NCI-H146 treated with DMSO at 0.1 percent for 48 hours (cell line): Measurements from ENCODE around the gene PTN.
"Not testable (repeated sequence)": the region's sequence is repeated elsewhere in the genome, so short reads cannot be mapped to it uniquely, and the experiment has no call there.

ENCODE experiments used
- DNase-seq: peaks from one replicate; lab custom pipeline; 2025; ENCODE audit not compliant: unreplicated experiment; lab: John Stamatoyannopoulos, UW

PTN gene

DNA sequence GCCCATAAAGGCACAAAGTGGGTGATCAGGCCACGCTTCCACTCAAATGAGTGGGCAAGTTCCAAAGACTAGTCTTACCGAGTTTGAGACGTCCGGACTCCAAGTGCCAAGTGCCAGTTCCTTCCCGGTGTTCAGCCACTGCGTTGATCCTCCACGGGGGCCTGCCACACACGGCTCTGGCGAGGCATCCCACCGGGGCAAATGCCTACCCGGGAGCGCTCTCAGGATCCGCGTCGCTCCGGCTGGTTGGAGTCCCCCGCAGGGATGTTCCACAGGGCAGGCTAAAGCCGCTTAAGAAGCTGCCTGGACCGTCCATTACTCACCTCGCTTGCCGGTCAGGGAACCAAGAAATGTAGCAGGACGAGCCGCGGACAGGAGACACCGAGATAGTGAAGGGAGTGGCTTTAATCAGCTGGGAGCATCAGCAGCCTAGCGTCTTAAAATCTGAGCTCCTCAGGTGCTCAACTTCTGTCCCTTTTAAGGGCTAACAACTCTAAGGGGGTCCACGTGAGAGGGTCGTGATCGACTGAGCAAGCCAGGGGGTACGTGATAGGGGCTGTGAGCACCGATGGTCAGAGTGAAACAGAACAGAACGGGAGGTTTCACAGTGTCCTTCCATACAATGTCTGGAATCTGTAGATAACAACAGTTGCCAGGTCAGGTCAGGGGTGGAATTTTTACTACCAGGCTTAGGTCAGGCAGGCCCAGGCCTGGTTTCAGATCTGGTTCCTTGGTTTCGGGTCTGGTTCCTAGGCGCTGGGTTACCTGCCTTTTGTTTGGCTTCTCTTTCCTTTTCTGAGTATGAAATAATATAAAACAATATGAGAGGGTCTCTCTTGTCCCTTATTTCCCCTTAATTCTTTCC lies 75.3 kb downstream of the PTN start:
- DNase-seq, result not testable (repeated sequence)

DNA sequence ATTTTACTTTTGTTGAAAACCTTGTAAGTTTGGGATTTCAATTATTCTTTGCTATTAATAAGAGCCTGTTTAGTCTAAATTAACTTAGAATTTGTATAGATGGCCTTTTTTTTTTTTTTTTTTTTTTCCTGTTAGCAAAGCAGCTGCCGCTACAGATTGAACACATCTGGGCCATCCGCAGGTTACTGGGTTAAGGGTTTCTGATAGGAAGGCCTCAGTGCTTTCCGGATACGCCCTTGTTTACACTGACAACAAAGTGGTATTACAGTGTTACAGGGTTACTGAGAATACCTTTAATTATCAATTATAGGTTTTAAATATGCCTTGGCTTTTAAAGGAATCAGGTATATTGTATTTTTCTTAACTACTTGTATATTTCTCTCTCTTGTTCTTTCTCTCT lies 76.8 kb downstream of the PTN start:
- no peak for DNase-seq

DNA sequence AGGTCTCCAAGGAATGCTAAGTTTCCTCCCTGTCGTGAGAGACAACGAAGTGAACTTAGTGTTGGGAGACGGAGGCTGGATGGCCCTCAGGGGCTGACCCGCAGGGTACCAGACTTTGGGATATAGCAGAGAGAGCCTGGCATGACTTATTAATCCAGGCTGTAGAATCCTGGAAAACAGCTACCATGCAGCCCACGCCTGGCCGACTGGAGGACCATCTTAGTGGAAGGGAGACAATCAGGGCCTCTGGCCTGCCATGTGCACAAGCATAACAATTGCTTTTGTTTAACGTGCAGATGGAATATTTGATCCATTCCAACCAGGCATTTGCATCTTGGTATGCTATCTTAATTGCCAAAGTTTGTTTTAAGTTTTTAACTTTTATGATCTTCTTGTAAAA lies 78.1 kb downstream of the PTN start:
- not testable (repeated sequence) for DNase-seq

DNA sequence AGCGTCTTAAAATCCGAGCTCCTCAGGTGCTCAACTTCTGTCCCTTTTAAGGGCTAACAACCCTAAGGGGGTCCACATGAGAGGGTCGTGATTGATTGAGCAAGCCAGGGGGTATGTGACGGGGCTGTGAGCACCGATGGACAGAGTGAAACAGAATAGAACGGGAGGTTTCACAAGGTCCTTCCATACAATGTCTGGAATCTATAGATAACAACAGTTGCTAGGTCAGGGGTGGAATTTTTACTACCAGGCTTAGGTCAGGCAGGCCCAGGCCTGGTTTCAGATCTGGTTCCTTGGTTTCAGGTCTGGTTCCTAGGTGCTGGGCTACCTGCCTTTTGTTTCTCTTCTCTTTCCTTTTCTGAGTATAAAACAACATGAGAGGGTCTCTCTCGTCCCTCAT lies 80.9 kb downstream of the PTN start:
- DNase-seq, result no peak

DNA sequence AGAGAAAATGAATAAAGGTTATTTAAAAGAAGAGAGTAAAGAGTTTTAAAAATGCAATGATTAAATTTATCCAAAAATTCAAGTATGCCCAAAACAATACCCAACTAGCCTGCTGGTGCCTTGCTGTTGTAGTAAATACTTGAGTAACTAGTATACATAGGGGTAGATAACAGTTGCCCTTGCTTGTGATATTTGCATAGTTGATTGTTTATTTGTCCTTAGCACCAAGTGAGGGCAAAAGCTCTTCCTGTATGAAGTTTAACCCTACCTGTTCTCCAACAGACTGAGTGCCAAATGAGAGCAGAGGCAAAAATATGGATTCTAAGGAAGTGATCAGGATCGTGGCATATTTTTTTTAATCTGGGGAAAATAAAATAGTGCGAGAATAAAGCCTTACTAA lies 85.0 kb downstream of the PTN start:
- no peak for DNase-seq

DNA sequence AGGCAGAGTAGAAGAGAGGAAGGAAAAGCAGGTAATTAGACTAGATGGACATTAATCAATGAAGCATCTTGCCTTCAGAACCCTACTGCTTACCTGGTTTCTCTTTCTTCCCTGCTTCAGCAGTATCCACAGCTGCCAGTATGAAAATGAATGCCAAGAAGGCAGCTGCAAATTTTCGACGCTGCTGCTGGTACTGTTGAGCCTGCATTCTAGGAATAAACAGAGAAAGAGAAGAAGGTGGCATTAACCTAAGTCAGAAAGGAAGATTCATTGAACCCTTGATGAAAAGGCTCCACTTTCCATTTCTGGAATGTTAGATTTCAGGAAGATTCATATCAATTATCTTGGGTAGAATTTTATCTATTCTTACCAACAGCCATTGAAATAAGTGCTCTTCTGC lies 88.8 kb downstream of the PTN start:
- no peak for DNase-seq

DNA sequence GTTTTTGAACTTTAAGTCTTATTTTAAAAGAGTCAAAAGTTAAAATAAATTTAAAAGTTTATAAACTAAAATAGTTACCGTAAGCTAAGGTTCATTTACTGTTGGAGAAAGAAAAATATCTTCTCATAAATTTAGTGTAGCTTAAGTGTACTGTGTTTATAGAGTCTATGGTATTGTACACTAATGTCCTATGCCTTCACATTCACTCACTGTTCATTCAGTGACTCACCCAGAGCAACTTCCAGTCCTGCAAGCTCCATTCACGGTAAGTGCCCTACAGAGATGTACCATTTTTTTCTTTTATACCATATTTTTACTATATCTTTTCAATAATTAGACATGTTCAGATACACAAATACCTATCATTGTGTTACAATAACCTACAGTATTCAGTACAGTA lies 97.6 kb downstream of the PTN start:
- DNase-seq, result no peak

DNA sequence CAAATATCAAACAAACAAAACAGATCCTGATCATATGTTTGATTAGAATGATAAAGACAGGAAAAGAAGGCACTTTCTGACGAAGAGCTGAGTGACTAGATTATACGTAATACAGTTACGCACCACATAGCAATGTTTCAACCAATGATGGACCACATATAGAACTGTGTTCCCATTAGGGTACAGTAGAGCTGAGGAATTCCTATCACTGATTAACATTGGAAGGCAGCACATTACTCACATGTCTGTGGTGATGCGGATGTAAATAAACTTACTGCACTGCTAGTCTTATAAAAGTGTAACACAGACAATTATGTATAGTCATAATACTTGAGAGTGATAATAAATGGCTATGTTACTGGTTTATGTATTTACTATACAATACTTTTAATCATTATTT lies 98.3 kb downstream of the PTN start:
- DNase-seq, result no peak

DNA sequence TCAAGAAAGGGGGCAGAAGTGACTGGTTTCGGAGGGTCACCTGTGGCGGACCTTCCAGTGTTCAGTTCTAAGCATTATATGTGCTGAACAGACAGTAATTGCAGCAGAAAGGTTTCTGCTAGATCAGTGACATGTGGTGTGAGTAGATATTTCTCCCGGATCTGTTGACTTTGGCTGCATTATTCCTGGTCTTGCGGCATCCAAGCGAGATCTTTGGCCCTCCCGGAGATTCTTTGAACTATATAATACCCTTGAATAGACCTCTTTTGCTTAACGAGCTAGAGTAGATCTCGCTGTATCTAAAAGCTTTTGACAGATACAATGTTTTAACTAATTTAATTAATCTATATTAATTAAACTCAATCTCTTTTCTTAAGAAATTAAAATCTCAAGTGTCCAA lies 99.8 kb downstream of the PTN start:
- no peak for DNase-seq

DNA sequence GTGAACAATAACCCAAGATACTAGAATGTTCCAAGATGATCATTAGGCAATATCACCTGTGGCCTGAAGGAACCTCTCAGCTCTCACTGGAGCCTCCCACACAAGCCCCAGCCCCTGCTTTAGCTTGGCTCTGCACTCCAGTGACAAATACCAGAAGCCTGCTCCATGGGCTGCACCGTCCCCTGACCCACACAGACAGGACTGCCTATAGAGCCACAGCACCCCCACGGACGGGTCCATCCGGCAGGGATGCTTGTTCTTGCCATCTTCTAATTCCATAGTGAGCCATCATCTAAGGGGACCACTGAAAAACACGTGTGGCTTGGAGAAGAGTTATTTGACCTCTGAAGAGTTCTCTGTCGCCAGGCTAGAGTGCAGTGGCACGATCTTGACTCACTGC lies 100.9 kb downstream of the PTN start:
- no peak for DNase-seq

DNA sequence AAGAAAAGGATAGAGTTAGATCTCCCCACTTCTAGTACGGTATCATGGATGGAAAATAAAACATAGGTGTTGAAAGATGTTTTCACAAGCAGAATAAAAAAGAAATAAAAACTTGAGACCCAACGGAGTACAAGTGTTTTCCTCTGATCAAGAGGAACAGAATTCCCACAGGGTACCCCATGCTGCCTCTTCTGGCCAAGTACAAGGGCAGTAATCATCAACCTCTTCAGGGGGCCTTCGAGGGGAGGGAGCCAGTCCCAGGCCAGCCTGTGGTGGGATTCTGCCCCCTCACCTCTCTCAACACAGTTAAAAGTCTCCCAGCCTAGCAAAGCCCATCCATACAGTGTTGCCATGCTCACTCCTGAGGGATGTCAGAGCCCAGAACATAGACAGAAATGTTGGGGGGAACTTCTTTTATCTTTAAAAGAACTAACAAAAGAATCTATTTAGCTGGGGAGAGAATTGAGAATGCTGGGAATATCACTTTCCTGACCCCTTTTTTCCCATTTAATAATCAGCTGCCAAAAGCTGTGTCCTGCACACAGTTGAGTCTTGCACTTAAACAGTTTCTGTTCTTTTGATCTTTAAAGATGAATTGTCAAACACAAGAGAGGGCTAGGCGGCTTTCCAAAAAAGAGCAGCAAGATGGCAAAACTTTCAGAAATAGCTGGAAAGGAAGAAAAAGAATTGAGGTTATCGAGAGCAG lies 101.7 kb downstream of the PTN start:
- no peak for DNase-seq

DNA sequence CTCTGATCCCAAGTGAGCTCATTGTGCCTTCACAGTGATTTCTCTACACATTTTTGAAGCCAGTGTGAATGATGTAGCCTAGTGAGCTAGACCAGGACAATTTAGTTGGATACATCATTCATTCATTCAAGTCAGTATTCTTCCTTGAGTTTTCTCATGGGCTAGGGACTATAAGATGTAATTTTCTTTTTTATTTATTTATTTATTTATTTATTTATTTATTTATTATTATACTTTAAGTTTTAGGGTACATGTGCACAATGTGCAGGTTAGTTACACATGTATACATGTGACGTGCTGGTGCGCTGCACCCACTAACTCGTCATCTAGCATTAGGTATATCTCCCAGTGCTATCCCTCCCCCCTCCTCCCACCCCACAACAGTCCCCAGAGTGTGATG lies 104.3 kb downstream of the PTN start:
- not testable (repeated sequence) for DNase-seq

DNA sequence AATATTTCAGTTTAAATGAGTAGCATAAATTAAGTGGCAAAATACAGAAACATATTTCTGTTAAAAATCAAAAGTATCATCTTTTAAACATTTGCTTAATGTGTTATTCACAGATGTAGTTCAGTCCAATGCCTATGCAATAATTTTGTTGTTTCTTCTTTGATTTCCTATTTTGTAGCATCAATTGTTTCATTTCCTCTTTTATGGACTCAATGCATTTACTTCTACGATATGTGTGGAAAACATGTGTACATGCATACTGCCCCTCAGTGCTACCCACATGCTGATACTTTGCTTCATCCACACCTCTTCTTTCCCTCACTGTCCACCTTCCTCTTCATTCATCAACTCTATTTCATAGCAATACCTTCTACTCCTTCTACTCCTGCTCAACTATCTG lies 108.1 kb downstream of the PTN start:
- no peak for DNase-seq

DNA sequence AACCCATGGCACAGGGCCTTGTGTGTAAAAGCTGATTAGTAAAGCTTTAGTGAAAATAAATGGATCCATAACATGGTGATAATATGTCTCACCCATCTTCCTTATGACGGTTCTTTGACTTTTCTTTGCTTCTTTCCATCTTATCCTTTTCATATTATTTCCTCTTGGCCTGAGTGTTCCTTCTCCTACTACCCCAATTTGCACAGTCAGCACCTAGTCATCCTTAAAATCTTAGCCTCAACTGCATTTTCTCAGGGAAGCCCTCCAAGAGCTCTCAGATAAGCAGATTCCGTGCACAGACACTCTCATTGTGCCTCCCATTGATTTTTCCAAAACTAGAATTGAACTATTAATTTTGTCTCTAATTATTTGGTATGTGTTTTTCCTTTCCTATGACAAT lies 112.4 kb downstream of the PTN start:
- no peak for DNase-seq

DNA sequence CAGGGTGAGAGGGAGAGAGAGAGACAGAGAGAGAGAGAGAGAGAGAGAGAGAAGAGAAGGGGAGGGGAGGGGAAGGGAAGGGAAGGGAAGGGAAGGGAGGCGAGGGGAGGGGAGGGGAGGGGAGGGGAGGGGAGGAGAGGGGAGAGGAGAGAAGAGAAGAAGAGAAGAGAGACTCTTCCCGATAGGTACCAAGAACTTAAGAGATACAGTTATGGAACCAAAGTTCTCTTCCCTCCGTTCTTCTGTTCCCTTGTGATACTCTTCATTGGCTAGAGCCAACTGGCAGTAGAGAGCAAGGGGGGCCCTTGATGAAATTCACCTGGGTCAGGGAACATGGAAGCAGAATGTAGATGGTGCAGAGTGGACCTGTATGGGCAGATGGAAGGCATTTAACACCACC lies 122.1 kb downstream of the PTN start:
- no peak for DNase-seq

DNA sequence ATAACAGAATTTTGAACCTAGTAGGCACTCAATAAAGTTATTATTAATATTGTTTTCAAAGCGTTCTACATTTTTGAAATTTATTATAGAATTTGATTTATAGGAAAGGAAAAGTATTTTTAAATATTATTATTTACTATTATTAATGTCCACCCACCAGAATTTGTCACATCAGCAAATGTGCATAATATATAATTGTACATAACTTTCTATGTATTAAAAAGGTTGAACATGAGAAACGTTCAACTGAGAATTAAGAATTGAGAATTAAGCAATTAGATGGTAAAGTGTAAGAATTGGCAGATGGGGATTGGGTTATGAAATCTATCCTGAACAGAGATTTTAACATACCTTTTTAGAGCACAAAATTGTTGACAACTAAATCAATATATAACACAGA lies 129.8 kb downstream of the PTN start:
- no peak for DNase-seq

DNA sequence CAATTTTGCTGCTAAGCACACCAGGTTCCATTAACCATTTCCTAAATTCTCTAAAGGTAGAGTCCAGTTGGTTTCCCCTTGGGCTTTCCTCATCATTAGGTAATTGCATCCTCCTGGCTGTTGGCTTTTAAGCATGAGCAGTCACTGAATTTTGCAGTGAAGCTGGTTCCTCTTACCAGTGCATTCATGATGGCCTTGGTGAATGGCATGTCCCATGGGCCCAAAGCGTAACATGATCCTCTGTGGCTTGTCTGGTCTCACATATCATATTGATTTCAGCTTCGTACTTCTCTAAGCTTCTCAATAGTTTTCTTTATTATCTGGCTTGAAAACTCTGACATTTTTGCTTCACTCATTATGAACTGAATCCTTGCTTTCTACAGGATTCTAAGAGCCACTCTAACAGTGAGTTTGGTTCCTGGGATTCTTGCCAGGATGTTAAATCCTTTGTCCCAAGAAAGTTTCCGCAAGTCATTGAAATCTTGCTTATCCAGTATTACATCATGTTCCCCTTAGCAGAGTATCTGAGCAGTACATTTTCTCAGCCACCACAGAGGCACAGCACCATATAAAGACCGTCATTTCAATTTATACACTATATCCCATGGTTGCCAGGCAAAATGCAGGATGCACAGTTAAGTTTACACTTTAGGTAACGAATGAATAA lies 134.2 kb downstream of the PTN start:
- DNase-seq, result no peak

DNA sequence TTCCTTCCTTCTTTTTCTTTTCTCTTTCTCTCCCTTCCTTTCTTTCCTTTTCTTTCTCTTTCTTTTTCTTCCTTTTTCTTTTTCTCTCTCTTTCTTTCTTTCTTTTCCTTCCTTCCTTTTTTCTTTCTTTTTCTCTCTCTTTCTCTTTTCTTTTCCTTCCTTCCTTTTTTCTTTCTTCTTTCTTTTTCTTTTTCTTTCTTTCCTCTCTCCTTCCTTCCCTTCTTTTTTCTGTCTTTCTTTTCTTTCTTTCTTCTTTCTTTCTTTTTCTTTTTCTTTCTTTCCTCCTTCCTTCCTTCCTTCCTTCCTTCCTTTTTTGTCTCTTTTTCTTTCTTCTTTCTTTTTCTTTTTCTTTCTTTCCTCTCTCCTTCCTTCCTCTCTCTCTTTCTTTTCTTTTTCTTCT lies 136.8 kb downstream of the PTN start:
- no peak for DNase-seq

DNA sequence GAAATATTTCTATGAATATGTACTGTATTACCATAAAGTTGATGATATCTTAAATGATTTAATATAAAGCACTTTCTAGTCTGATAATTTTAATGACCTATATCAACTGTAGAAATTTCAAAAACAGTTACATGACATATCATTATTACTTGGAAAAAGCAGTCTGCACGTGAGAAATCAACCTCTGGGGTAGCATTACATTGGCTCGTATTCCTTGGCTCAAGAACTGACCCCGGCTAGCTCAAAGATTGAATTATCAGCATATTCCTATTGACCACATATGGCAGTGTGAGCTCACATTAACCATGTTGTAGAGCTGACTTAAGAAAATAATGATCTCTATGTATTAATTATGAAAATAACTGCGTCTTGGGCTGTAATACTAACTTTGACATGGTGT lies 139.3 kb downstream of the PTN start:
- DNase-seq, result no peak

DNA sequence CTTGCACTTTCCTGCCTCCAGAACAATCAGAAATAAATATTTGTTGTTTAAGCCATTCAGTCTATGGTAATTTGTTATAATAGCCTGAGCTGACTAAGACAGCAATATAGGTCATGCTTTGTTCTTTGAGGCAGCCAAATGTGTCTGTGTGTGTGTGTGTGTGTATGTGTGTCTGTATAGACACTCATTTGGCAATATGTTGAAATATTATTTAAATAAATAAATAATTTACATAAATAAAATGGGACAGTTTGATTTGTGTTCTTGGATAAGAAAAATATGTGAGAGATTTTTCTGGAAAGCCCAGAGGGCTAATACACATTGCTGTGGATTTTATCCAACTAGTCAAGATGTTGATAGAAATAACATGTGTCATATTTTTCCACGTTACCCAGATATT lies 140.2 kb downstream of the PTN start:
- DNase-seq, result no peak

DNA sequence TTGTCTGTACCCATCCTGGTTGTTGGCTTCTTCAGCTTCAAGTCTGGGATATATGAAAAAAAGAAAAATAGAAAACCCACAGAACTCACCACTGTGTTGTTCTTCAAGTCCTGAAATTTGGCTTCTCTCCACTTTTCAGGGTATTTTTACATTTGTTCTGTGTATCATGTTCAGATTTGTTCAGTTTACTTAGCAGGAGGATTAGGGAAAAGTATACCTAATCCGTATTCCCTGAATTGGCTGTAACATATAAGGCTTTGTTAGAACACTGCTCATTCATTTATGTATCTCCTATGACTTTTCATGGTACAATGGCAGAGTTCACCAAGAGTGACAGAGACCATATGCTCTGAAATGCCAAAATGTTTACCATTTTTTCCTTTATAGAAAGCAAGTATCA lies 146.9 kb downstream of the PTN start:
- DNase-seq, result no peak

DNA sequence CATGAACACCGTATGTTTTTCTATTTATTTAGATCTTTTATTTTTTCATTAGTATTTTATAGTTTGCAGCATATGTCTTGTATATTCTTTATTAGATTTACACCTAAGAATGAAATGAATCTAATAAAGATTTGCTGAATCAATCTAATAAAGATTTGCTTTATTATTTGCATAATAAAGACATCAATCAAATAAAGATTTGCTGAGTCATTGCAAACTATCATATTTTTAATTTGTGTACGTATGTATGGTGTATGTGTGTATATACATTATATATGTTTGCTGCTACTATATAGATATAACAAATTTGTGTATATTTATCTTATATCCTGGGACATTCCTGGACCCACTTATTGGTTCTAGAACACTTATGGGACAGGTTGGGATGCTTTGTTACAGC lies 147.5 kb downstream of the PTN start:
- no peak for DNase-seq
